RCC 7860 (cell line): ENCODE data around the gene TBC1D23.
"Not testable (repeated sequence)": the region's sequence is repeated elsewhere in the genome, so short reads cannot be mapped to it uniquely, and the experiment has no call there.

ENCODE experiments used
- DNase-seq: peaks from one replicate; pipeline ENCODE4 v3.0.0-alpha.2; 2015; ENCODE audit warnings: low spot score
- FAIRE-seq: peaks from 2 replicates; lab custom pipeline; 2012; peaks lifted over from hg19 to GRCh38; lab: Jason Lieb, UNC

TBC1D23 gene

DNA sequence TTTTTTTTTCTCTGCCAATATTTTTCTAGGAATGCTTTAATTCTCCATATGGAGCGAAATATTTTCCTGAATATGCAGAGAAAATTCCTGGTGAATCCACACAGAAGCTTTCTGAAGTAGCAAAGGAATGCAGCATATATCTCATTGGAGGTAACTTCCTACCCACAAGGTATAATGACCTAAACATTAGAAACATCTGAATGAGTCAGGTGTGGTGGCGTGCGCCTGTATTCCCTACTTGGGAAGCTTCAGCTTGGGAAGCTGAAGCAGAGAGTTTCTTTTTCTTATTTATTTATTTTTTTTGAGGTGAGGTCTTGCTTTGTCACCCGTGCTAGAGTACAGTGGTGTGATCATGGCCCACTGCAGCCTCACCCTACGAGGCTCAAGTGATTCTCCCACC is 79.0 kb downstream of the TBC1D23 start:
- FAIRE-seq (no peak), DNase-seq (no peak)

DNA sequence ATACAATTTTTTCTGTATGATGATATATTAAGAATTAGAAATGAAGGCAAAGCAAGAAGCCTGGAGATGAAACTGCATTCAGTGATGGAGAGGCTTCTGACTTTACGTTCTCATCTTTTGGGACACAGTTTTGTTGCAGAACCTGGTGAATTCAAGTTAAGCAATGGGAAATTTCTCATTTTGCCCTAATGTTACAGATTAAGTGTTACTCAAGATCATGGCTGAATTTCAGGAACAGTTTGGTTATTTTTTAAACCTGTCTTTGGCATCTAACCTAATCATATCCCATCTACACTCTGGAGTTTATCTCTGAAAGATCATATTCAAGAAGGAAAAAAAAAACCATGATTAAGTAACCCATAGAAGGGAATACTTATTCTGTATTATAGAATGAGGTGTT is 79.7 kb downstream of the TBC1D23 start:
- DNase-seq = no peak
- FAIRE-seq = no peak

DNA sequence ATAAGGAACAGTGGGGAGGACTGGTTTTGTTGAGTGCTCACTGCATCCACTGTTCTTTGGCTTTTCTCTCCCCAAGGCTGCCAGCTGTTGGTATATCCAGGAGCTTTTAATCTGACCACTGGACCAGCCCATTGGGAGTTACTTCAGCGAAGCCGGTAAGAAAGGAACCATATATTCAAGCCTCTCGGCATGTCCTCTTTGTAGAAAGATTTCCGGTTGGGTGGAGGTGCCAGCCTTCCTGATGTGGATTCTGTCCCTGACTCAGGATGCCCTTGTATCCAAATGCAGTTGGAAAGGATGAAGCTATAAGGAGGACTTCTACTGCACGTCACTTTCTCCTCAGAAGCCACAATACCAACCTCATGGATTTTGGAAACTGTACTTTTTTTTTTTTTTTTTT is 87.9 kb downstream of the TBC1D23 start:
- DNase-seq (no peak), FAIRE-seq (no peak)

DNA sequence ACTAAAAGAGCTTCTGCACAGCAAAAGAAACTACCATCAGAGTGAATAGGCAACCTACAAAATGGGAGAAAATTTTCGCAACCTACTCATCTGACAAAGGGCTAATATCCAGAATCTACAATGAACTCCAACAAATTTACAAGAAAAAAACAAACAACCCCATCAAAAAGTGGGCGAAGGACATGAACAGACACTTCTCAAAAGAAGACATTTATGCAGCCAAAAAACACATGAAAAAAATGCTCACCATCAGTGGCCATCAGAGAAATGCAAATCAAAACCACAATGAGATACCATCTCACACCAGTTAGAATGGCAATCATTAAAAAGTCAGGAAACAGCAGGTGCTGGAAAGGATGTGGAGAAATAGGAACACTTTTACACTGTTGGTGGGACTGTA is 91.0 kb downstream of the TBC1D23 start:
- DNase-seq, FAIRE-seq: not testable (repeated sequence)

DNA sequence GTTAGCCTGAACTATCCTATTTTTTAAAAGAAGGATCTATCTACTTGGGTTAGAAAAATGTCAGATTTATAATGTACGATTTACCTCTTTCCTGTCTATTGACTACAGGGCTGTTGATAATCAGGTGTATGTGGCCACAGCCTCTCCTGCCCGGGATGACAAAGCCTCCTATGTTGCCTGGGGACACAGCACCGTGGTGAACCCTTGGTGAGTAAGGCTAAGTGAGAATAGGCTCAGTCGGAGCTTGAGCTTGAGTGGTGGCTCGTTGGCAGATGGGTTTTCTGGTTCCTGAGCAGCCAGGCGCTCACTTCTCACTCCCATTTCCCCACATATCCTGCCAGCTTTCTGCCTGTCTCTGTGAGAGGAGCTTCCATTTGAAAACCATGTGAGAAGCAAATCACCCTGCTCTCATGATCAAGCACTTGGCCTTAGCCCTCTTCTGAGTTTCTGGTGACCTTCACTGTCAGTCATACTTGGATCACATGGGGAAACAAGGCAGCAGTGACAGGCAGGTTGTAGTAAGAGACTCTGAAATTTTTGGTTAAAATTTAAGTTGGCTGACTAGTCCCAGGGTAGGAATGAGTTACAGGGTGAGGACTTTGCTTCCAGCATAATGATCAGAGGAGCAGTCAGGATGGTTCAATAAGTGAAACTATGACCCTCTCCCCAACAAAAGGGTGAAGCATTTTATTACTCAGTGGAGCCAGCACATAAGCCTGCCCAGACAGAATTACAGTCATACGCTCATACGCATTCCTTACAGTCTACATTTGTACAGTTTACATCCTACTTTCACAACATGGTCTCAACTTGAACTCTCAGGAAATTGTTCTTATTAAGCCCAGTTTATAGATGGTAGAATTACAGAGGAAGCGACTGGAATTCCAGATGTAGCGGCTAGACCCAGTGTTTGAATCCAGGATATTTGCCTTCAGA is 91.8 kb downstream of the TBC1D23 start:
- DNase-seq = peak; percentile 52
- peak; percentile 70 for FAIRE-seq

DNA sequence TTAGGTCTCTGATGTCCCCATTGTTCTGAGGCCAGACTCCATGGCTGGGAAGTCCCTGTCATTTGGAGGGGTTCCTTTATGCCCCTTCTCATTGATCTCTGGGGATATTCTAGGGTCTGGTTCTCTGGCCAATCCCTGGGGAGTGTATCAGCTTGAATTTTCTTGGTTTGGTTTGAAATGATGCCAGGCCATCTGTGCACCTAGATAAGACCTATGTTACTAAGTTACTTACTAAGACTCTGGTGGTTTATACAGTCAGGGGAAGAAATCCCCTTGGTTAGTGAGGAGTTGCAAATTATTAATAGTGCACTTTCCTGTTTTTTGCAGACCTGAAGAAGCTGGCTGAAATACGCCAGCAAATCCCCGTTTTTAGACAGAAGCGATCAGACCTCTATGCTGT is 94.1 kb downstream of the TBC1D23 start:
- DNase-seq (peak; percentile 77), FAIRE-seq (peak; percentile 96)

DNA sequence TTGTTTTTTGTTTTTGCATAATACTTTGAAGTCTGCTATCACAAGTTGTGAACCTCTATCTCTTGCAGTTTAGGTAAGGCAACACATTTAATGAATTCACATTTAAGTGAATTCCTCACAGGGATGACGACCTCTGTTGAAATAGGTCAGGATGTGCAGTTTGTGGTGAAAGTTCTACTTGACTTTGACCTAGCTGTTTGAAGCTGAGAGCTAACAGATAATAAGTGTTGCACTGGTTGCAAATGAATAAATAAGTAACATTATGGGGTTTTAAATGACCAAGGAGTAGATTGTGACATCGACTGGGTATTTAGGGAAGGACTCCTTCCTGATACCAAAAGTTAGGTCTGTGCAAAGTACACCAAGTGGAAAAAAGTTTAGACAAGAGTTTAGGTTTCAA is 97.6 kb downstream of the TBC1D23 start:
- FAIRE-seq = peak; percentile 79
- no peak for DNase-seq

DNA sequence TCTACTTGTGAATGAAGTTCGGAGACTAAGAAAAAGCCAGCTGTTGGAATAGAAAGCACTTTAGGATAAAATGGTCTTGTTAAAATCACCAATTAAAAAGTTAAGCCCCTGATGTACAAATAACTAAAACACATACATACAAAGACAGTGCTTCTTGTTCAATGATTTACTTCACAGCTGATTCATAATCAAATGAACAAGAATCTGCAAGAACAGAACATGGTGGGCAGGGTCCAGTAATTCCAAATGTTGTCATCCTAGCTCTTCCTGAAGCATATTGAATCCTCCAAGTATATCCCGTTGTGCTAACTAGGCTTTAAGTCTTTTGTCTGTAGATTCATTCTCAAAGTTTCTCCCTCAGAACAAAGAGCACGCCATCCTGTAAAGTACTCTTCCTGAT is 98.2 kb downstream of the TBC1D23 start:
- FAIRE-seq (peak; percentile 38), DNase-seq (no peak)

DNA sequence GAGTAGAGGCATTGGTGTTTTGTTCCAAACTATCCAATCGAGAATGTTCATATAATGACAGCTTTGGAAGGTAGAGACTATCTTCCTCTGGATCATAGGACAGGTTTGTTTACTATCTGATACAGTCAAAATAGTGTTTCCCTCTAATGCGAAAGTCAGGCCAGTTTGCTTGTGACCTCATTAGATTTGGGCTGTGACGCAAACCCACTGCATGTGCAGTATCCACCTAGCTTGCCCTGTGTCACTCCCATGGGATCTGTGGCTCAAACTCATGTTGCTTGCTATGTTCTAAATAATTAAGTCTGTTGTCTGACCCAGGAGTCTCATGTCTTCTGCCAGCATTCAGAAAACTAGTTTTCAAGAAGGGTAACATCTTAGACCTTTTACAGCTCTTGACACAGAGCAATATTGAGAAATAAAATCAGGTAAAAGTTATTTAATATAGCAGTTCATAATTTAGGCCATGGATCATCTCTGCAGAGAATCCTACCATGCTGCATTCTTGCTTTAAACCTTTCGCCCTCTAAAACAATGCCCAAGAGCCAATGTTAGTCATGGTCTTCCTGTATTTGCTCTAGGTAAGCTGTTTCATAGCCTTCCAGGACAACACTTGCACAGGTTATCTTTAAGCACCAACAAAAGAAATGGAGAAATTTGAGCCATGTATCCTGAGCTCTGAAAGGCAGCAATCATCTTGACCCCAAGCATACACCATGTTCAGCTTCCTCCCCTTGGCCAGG is 100.1 kb downstream of the TBC1D23 start:
- DNase-seq (no peak), FAIRE-seq (no peak)

DNA sequence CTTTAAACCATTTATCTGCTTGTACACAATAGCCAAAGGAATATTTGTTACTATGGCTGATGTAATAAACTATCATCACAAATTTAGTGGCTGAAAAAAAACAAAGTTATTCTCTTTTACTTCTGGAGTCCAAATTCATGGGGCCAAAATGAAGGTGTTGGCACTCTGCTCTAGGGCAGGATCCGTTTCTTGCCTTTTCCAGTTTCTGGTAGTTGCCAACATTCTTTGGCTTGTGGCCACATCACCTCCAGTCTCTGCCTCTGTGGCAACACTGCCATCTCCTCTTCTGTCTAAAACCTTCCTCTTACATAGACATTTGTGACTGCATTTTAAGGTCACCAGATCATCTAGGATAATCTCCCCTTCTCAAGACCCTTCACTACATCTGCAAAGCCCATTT is 101.1 kb downstream of the TBC1D23 start:
- DNase-seq (no peak), FAIRE-seq (no peak)

DNA sequence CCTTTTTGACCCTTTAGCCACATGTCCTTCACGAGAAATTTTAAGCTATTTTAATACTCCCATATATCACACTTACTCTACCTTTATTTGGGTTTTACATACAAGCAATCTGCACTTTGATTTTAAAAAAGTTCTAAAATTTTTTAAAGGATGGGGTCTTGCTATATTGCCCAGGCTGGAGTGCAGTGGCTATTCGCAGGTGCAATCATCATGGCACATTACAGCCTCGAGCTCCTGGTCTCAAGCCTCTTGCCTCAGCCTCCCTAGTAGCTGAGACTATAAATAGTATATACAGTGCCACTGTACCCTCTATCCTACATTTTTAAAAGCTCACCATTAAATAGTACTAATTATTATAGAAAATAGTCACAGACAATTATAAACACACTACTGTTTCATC is 103.6 kb downstream of the TBC1D23 start:
- no peak for DNase-seq
- no peak for FAIRE-seq

DNA sequence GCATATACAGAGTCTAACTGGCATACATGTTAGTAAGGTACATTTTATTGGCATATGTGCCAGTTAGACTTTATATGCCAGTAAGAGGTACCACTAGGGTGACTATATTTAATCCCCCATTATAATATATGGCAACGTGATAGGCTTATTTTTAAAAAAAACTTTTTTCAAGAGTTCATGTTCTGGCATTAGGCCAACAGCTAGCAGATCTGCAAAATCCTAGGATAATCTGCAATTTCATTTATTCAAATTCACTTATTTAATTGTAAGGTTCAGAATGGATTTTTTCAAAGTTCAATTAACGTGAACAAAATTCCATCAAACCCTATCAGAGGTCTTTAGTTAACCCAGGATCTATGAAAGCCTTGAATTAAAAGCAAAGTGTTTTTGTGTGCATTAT is 105.6 kb downstream of the TBC1D23 start:
- FAIRE-seq (no peak), DNase-seq (no peak)

DNA sequence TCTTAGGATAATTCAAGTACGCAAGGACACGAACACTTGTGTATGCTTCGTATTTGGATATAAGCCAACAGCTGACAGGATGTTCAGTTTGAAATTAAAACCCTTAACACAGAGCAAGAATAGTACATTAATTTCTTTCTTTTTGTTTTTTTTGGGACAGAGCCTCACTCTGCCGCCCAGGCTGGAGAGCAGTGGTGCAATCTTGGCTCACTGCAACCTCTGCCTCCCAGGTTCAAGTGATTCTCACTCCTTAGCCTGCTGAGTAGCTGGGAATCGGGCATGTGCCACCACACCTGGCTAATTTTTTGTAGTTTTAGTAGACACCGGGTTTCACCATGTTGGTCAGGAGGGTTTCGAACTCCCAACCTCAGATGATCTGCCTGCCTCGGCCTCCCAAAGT is 107.6 kb downstream of the TBC1D23 start:
- FAIRE-seq (no peak), DNase-seq (no peak)

DNA sequence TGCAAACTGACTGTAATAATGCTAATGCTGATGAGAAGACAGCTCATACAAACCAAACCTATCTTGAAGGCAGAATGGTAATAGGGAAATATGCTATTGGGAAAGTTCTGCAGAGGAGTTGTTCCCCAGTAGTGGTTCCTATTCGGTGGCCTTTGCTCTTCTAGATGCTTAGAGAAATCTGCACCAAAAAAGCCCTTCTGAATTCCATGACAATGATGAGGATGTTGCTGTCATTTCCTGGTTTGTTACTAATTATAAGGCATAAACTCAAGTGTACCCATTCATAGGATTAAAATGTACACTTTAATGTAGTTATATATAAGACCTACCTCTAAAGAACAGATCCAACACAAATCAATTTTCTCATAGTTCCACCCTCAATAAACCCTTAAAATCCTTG is 110.0 kb downstream of the TBC1D23 start:
- DNase-seq (no peak), FAIRE-seq (no peak)

DNA sequence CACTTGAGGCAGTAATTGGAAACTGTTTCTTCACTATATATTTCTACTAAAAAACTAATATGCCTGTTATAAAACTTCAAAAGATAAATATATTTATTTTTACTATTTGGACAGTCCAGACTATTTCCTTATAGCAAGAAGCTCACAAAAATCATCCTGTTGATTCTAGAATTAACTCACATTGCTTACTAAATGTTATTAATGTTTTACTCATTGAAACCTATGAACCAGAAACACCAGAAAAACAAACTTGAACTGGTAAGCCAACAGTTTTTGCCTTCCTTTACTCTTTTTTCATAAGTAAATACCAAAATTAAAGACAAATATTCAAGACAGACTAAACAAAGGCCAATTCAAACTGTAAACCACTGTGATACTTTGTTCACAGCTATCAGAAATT is 113.7 kb downstream of the TBC1D23 start:
- DNase-seq (no peak), FAIRE-seq (peak; percentile 68)
